Large intestine (tissue), 3 donors: ENCODE results near the gene TAGLN3. TPM values are rescaled to one million over a fixed set of nuclear protein-coding genes. Genes with fewer than 3 reads are reported as not detected.
"Not testable (repeated sequence)": the region's sequence is repeated elsewhere in the genome, so short reads cannot be mapped to it uniquely, and the experiment has no call there.

Source experiments
- DNase-seq, 2 donors: peaks; one replicate each; pipeline versions ENCODE4 v3.0.0 to v3.0.0-alpha.2; 2013
- H3K27ac ChIP-seq: one replicate; pipeline ENCODE4 v1.5.1; 2013; ENCODE audit warnings: low read length
- H3K27me3 ChIP-seq: 2 replicates; pipeline ENCODE4 v1.6.1; 2013; ENCODE audit warnings: low read length; ENCODE audit not compliant: control insufficient read depth, insufficient read depth
- H3K36me3 ChIP-seq: 2 replicates; pipeline ENCODE4 v1.6.1; 2013; ENCODE audit warnings: low read length; ENCODE audit not compliant: control insufficient read depth, insufficient read depth
- H3K4me1 ChIP-seq: one replicate; pipeline ENCODE4 v1.6.1; 2013; ENCODE audit warnings: low read length; ENCODE audit not compliant: control insufficient read depth, insufficient read depth
- H3K4me3 ChIP-seq: one replicate; pipeline ENCODE4 v1.5.1; 2013; ENCODE audit warnings: low read length
- H3K9me3 ChIP-seq: one replicate; pipeline ENCODE4 v1.6.1; 2013; ENCODE audit warnings: mild to moderate bottlenecking, low read depth, low read length, moderate library complexity; ENCODE audit not compliant: control insufficient read depth
- WGBS: methylation state at CpG from one replicate; pipeline ENCODE4 v1.1.5; 2013; ENCODE audit warnings: low lambda C conversion rate; ENCODE audit not compliant: insufficient coverage; 5-methylcytosine and 5-hydroxymethylcytosine counted together
- polyA plus RNA-seq: library from polyadenylated mRNA; unstranded; fragments of 120-200 nt; gene quantifications from one replicate; pipeline ENCODE4 v1.2.1, GENCODE V29; 2013

The TAGLN3 gene
- polyA plus RNA-seq, 1 donor, result 20.2 TPM

DNA sequence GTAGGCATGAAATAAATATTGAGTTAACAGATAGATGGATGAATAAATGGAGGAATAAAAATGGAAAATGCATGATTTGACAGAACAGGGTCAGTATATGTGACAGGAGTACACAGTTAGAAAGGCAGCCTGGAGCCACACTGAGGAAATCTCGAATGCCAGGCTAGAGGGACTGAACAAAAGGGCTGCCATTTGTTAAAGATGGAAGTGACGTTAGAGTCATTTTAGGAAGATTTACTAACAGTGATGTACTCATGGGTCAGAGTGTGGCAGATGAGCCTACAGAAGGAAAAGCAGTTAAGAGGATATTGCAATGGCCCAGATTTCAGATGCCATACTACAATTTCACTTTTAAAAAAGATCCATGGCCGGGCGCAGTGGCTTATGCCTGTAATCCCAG, 28.4 kb downstream of the TAGLN3 start:
- Histone ChIP-seq H3K4me1 (peaks cover 8% of the 10 kb centered on the region), H3K27ac (no peak overlapping the region), H3K27me3 (no peaks in the 10 kb centered on the region), H3K9me3 (no peaks in the 10 kb centered on the region), H3K4me3 (no peak overlapping the region), H3K36me3 (no peaks in the 10 kb centered on the region)
- DNase-seq, result no peak
- WGBS, result 100% methylated on average over 1 of the region's 4 CpGs

DNA sequence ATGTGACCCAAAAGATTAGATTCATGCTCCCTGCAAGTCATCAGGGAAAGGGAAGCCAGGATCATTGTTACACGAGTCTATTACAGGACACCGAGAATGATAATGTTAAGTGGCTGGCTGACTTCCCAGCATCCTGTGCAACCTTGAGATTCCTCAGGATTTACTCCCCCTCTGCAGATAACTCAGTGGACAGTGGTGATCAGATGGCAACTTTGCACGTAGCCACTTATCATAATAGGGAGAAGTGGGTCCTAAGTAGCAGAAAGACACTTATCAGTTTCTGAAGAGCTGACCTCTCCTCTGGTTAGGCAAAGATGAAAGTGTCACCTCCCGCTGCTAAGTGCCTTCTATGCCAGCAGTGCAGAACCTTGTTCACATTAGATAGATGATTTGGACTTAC, 29.1 kb downstream of the TAGLN3 start:
- Histone ChIP-seq H3K9me3 (no peaks in the 10 kb centered on the region), H3K27ac (no peak overlapping the region), H3K36me3 (no peaks in the 10 kb centered on the region), H3K27me3 (no peaks in the 10 kb centered on the region), H3K4me1 (peaks cover 8% of the 10 kb centered on the region), H3K4me3 (no peak overlapping the region)
- no peak for DNase-seq
- WGBS, result no CpG with 5 or more reads among the region's 4 CpGs

DNA sequence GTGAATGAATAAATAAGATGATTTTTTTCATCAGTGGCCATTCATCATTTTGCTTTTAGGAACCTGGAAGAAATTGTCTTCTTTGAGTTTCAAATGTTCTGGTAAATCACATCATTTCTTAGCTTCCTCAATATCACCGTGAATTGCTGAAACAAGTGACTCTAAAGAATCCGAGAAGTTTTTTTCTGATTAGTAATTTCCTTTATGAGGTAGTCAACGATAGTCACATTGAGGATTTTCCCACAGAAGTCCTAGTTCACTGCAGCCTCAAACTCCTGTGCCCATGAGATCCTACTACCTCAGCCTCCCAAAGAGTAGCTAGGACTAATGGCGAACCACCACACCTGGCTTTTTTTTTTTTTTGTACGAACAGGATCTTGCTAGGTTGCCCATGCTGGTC, 32.2 kb downstream of the TAGLN3 start:
- Histone ChIP-seq H3K27me3 (no peaks in the 10 kb centered on the region), H3K4me1 (peaks cover 8% of the 10 kb centered on the region)
- no CpG with 5 or more reads among the region's 5 CpGs for WGBS

DNA sequence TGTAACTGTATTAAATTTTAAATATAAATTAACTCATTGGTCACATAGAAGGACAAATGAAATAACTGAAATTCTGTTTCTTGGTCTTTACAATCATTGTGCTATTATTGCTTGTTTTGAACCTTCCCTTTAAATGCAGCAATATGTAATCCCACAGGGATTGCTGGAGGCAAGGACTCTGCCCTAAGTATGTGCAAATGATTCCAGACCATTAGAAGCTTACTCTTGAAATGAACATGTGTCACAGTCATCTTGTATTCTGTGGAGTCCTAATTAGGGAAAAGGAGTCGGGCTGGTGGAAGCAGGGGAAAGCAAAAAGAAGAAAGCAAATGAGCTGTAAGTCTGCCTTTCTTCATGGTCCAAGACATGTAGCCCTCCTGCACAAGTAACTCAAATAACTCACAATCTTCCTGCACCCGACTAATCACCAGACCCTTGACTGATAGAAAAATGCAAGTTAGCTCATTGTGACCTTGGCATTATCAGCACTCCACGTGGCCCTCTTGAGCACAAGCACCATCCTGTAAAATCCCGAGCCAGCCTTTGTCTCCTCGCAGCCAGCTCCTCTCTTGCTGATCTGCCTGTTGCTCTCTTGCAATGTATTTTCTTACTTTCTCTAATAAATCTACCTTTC, 33.5 kb downstream of the TAGLN3 start:
- no peaks in the 10 kb centered on the region for H3K27me3 ChIP-seq
- peaks cover 8% of the 10 kb centered on the region for H3K4me1 ChIP-seq
- H3K36me3 ChIP-seq, result no peaks in the 10 kb centered on the region
- H3K9me3 ChIP-seq, result no peaks in the 10 kb centered on the region
- 17% methylated on average over 1 of the region's 5 CpGs for WGBS
- no peak overlapping the region for H3K4me3 ChIP-seq
- DNase-seq, result peak; percentile 76 to 88
- peak overlapping the region; percentile 70 for H3K27ac ChIP-seq

More for the DNA sequence above, 32.2 kb downstream of the TAGLN3 start:
- H3K27ac ChIP-seq, result no peak overlapping the region
- DNase-seq, result no peak
- no peaks in the 10 kb centered on the region for H3K36me3 ChIP-seq
- H3K9me3 ChIP-seq, result no peaks in the 10 kb centered on the region
- H3K4me3 ChIP-seq, result no peak overlapping the region

DNA sequence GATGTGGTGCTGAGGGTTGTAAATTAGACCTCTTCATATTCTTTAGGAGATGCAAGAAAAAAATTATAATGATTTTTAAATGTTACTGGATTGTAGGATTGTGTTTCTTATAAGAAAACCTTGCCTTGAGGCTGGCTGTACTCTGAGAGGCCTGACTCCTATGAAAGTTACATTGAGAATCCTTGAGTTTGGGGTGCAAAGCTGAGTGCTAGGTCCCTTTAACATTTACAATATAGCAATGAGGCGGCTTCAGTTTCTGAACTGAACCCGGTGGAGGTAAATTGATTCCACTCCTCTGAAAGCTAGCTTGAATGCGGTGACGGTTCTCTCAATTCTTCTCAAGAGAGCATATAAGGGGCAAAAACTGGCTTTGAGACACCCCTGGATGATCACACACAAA, 35.7 kb downstream of the TAGLN3 start, which contains the start of gene TMPRSS7:
TSS of gene TMPRSS7 (plus strand) at position 301 of the 400 bp plus-strand sequence. CDS start 110 bp downstream, outside the sequence.
- no peak within 1 kb of the TSS for H3K27ac ChIP-seq
- no peak within 1 kb of the TSS for H3K4me3 ChIP-seq
- WGBS, result no CpG with 5 or more reads among the region's 4 CpGs
- no peak for DNase-seq
- no peaks in the 10 kb centered on the region for H3K9me3 ChIP-seq
- H3K4me1 ChIP-seq, result peaks cover 8% of the 10 kb centered on the region
- H3K36me3 ChIP-seq, result no peaks in the 10 kb centered on the region
- no peaks in the 10 kb centered on the region for H3K27me3 ChIP-seq

DNA sequence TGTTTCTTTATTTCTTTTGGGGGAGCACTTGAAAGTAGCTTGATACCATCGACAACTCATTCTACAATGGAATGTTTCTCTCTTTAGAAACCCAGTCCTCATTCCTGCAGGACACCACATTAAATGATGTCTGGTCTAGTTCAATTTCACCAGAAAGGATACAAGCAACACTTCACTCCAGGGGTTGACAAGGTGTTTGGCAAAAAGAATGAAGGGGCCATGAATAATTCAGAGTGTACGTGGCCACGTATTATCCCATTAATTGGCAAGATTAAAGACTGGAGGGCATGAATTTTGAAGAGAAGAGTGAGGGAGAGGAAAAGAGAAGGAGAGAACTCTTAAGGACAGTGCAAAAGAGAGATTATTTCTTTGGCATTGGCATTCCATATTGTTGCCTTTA, 36.5 kb downstream of the TAGLN3 start:
- Histone ChIP-seq H3K9me3 (no peaks in the 10 kb centered on the region), H3K36me3 (no peaks in the 10 kb centered on the region), H3K27me3 (no peaks in the 10 kb centered on the region), H3K27ac (no peak overlapping the region), H3K4me1 (peaks cover 8% of the 10 kb centered on the region), H3K4me3 (no peak overlapping the region)
- WGBS, result no CpG with 5 or more reads among the region's 3 CpGs
- DNase-seq, result no peak

DNA sequence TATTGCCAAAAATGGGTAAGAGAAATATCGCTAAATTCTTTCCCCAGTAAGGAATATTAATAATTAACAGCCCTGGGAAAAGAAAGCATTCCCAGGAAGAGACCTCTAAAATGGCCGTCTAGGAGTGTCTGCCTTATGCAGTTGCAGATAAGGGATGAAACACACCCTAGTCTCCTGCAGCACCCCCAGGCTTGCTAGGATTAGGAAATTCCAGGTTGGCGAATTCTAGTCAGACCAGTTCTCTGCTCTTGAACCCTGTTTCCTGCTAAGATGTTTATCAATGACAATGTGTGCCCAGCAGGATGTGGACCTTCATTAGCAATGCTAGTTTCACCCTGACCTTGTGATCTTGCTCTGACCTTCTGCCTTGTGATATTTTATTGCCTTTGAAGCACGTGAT, 38.5 kb downstream of the TAGLN3 start:
- not testable (repeated sequence) for H3K4me3 ChIP-seq, H3K27me3 ChIP-seq, H3K36me3 ChIP-seq, H3K9me3 ChIP-seq, H3K27ac ChIP-seq, H3K4me1 ChIP-seq, DNase-seq
- WGBS, result no CpG with 5 or more reads among the region's 4 CpGs

DNA sequence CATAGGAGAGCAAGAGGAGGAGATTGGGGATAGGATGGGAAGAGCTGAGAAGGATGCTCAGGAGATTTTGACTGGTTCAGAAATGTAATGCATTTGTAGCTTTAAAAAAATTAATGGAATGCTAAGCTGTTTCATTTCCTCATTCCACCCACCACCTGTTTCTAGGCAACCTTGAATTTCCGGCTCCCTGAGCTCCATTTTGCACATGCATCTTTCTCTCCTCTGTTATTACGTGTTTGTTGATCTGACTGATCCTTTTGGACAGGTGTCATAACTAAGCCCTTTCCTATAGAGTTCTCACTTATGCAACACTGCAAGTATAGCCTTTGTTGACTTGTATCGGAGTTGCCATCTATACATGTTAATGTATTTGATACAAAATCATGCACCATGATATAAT, 40.1 kb downstream of the TAGLN3 start:
- H3K4me1 ChIP-seq, result peaks cover 2% of the 10 kb centered on the region
- no peaks in the 10 kb centered on the region for H3K9me3 ChIP-seq
- no peaks in the 10 kb centered on the region for H3K27me3 ChIP-seq
- no peaks in the 10 kb centered on the region for H3K36me3 ChIP-seq
- no peak for DNase-seq
- WGBS, result 84% methylated on average over 2 of the region's 3 CpGs
- no peak overlapping the region for H3K4me3 ChIP-seq
- H3K27ac ChIP-seq, result no peak overlapping the region

DNA sequence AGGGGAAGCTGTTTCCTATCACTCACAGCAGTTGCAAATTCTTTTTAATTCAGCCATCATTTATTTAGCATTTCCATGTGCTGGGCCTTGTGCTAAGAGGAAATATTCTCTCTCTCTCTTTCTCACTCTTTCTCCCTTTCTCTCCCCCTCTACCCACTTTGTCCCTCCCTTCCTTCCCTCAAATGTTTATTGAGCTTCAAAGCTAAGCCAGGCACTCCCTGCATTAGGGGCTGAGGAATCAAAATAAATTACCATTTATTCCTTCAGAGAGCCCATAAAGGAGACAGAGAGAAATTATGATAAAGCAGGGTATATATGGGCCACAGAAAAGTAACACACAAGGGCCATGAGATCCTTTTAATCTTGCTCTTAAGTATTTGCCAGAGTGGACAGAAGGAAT, 42.6 kb downstream of the TAGLN3 start:
- Histone ChIP-seq H3K4me1 (peaks cover 2% of the 10 kb centered on the region), H3K27ac (no peak overlapping the region), H3K4me3 (no peak overlapping the region), H3K9me3 (no peaks in the 10 kb centered on the region), H3K36me3 (no peaks in the 10 kb centered on the region), H3K27me3 (no peaks in the 10 kb centered on the region)
- DNase-seq, result no peak

DNA sequence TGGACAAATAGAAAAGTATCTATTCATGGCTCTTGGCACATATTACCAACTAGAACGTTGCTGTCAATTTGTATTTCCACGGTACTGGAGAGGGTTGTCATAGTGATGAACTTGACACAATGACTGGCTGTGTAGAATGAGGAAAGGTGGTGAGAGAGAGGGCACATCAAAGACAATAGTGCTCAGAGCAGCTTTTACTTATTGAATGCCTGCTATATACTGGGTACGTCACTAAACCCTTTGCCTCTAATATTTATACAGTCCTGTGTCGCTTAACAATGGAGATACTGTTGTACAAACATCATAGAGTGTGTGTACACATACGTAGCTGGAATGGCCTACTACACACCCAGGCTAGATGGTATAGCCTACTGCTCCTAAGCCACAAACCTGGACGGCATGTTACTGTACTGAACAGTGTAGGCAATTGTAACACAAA, 44.1 kb downstream of the TAGLN3 start:
- Histone ChIP-seq H3K4me3 (no peak overlapping the region), H3K27me3 (no peaks in the 10 kb centered on the region), H3K9me3 (no peaks in the 10 kb centered on the region), H3K4me1 (peaks cover 2% of the 10 kb centered on the region), H3K36me3 (no peaks in the 10 kb centered on the region), H3K27ac (peak overlapping the region; percentile 31)
- WGBS, result 58% methylated on average over 4 of the region's 6 CpGs
- DNase-seq, result peak; percentile 31 to 64

DNA sequence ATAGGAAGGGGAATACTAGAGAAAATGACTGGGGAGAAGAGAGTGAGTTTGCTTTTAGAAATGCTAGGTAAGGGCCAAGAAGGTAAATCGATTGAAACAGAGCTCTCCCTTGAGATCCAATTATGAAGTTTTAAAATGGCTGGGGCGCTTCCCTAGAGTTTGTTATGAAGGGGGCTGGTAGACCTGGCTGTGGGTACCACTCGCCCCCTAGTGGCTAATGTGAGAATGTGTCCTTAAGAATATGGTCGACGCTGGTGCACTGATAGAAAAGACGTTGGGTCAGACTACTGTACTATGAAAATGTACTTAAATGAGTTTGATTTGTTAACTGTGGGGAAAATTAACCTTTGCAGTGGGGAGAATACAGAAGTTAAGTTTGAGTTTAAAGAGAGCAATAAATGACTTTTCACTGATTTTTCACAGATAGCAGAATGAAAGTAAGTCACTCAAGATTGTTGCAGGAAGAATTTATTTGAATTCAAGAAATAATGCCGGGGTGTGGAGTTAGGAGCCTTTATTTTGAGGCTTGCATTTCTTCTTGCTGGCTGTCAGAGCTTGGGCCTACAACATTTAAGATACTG, 45.0 kb downstream of the TAGLN3 start:
- 40% methylated on average over 2 of the region's 7 CpGs for WGBS
- H3K27me3 ChIP-seq, result no peaks in the 10 kb centered on the region
- no peak overlapping the region for H3K4me3 ChIP-seq
- peaks cover 2% of the 10 kb centered on the region for H3K4me1 ChIP-seq
- H3K36me3 ChIP-seq, result no peaks in the 10 kb centered on the region
- no peaks in the 10 kb centered on the region for H3K9me3 ChIP-seq
- DNase-seq, result peak; percentile 35 to 61
- peak overlapping the region; percentile 13 for H3K27ac ChIP-seq
